Naive B cell (primary cell): ENCODE data around the gene EVI5L. TPM values are rescaled to one million over a fixed set of nuclear protein-coding genes. Genes with fewer than 3 reads are reported as not detected.

Source experiments
- ATAC-seq, 2 donors: fragments of 150-1000 bp; cut with Tn5 transposase; 2 replicates each; pipeline ENCODE4 v1.10.0; 2021; ENCODE audit warnings: low read depth in 2 of 2, mild to moderate bottlenecking in 2 of 2, moderate library complexity in 2 of 2
- DNase-seq: peaks from one replicate; pipeline ENCODE4 v3.0.0; 2022
- H3K27ac Mint-ChIP-seq, 6 donors: one replicate each; pipeline ENCODE4 v1.8.0; 2020 to 2022; ENCODE audit warnings: mild to moderate bottlenecking in 6 of 6, mixed read lengths in 6 of 6, moderate library complexity in 5 of 6, inconsistent platforms in 2 of 6
- H3K27me3 Mint-ChIP-seq, 3 donors: one replicate each; pipeline ENCODE4 v1.8.0; 2021 to 2022; ENCODE audit warnings: mixed read lengths in 3 of 3, mild to moderate bottlenecking in 1 of 3
- H3K36me3 Mint-ChIP-seq, 2 donors: one replicate each; pipeline ENCODE4 v1.8.0; 2020 to 2022; ENCODE audit warnings: mixed read lengths in 2 of 2, inconsistent platforms in 1 of 2, mild to moderate bottlenecking in 1 of 2
- H3K4me1 Mint-ChIP-seq, 3 donors: one replicate each; pipeline ENCODE4 v1.8.0; 2020 to 2022; ENCODE audit warnings: mixed read lengths in 3 of 3, inconsistent platforms in 1 of 3, mild to moderate bottlenecking in 1 of 3, moderate library complexity in 1 of 3
- H3K4me3 Mint-ChIP-seq, 8 donors: one replicate each; pipeline ENCODE4 v1.8.0; 2020 to 2022; ENCODE audit warnings: mild to moderate bottlenecking in 8 of 8, mixed read lengths in 8 of 8, moderate library complexity in 8 of 8, inconsistent platforms in 2 of 8
- H3K9me3 Mint-ChIP-seq, 7 donors: one replicate each; pipeline ENCODE4 v1.8.0; 2020 to 2022; ENCODE audit warnings: mixed read lengths in 7 of 7, mild to moderate bottlenecking in 5 of 7, inconsistent platforms in 2 of 7, moderate library complexity in 1 of 7
- polyA plus RNA-seq, 6 donors: library from polyadenylated mRNA; unstranded; fragments of 300-500 nt; fragmentation: Illumina TruSeq; gene quantifications; one replicate each; pipeline ENCODE4 v1.2.3, GENCODE V29; 2021; ENCODE audit warnings: low read depth in 6 of 6

Gene EVI5L
- polyA plus RNA-seq, 6 donors from 2014 or later: 0.63 to 4.0 (median 1.6) TPM

GRCh38 chr19:7822910-7823515 lies 7.0 kb upstream of the EVI5L start:
- DNase-seq (no peak), ATAC-seq (no peak)
- peaks cover 0 to 5% (median 0%) of the 10 kb centered on the region in 7 donors for H3K9me3 Mint-ChIP-seq
- no peak overlapping the region for H3K27ac Mint-ChIP-seq
- no peaks in the 10 kb centered on the region for H3K36me3 Mint-ChIP-seq
- peaks cover 23 to 47% (median 43%) of the 10 kb centered on the region in 3 donors for H3K27me3 Mint-ChIP-seq
- no peak overlapping the region for H3K4me3 Mint-ChIP-seq
- H3K4me1 Mint-ChIP-seq: no peaks in the 10 kb centered on the region

DNA sequence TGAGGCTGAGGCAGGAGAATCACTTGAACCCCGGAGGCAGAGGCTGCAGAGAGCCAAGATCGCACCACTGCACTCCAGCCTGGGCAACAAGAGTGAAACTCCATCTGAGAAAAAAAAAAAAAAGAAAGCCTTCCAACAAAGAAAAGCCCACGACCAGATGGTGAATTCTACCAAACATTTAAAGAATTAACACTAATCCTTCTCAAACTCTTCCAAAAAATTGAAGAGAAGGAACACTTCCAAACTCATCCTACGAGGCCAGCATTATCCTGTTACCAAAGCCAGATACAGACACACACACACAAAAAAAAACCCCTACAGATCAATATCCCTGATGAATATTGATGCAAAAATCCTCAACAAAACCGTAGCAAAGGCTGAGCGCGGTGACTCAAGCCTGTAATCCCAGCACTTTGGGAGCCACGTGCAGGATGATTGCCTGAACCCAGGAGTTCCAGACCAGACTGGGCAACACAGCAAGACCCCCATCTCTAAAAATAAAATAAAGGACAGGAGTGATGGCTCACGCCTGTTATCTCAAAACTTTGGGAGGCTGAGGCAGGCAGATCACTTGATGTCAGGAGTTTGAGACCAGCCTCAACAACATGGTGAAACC lies 6.2 kb upstream of the EVI5L start:
- H3K4me1 Mint-ChIP-seq: peaks cover 0 to under 1% (median 0%) of the 10 kb centered on the region in 3 donors
- no peak overlapping the region for H3K27ac Mint-ChIP-seq
- H3K9me3 Mint-ChIP-seq: peaks cover 0 to 4% (median 0%) of the 10 kb centered on the region in 7 donors
- H3K36me3 Mint-ChIP-seq: no peaks in the 10 kb centered on the region
- no peak for DNase-seq
- H3K27me3 Mint-ChIP-seq: peaks cover 22 to 41% (median 39%) of the 10 kb centered on the region in 3 donors
- ATAC-seq: no peak
- H3K4me3 Mint-ChIP-seq: no peak overlapping the region

- no peaks in the 10 kb centered on the region for H3K9me3 Mint-ChIP-seq
- ATAC-seq (no peak), DNase-seq (no peak)
- H3K27me3 Mint-ChIP-seq: no peaks in the 10 kb centered on the region
- peaks cover 19 to 28% (median 25%) of the 10 kb centered on the region in 3 donors for H3K4me1 Mint-ChIP-seq
- H3K4me3 Mint-ChIP-seq: peak overlapping the region; percentile 63 to 93 (median 86)
- H3K36me3 Mint-ChIP-seq: no peaks in the 10 kb centered on the region
- peak overlapping the region; percentile 3 to 96 (median 93) for H3K27ac Mint-ChIP-seq
These were observed 875 bp upstream of the EVI5L start for GRCh38 chr19:7829166-7829520.

GRCh38 chr19:7830272-7830771 lies 304 bp downstream of the EVI5L start:
- Mint-ChIP-seq H3K36me3 (no peaks in the 10 kb centered on the region), H3K4me3 (peak overlapping the region in 7 of 8 donors; percentile 80 to 95 (median 84)), H3K27me3 (no peaks in the 10 kb centered on the region)

GRCh38 chr19:7830823-7831222 lies 805 bp downstream of the EVI5L start:
- ATAC-seq (no peak), DNase-seq (no peak)
- no peaks in the 10 kb centered on the region for H3K9me3 Mint-ChIP-seq
- peak overlapping the region; percentile 76 to 95 (median 84) for H3K4me3 Mint-ChIP-seq
- no peaks in the 10 kb centered on the region for H3K36me3 Mint-ChIP-seq
- peaks cover 19 to 28% (median 25%) of the 10 kb centered on the region in 3 donors for H3K4me1 Mint-ChIP-seq
- H3K27me3 Mint-ChIP-seq: no peaks in the 10 kb centered on the region
- peak overlapping the region in 5 of 6 donors; percentile 41 to 94 (median 84) for H3K27ac Mint-ChIP-seq

More at GRCh38 chr19:7830272-7830771, 304 bp downstream of the EVI5L start:
- H3K4me1 Mint-ChIP-seq: peaks cover 19 to 28% (median 25%) of the 10 kb centered on the region in 3 donors
- no peaks in the 10 kb centered on the region for H3K9me3 Mint-ChIP-seq
- H3K27ac Mint-ChIP-seq: peak overlapping the region in 1 of 6 donors; percentile 21
- no peak for DNase-seq
- ATAC-seq: no peak

DNA sequence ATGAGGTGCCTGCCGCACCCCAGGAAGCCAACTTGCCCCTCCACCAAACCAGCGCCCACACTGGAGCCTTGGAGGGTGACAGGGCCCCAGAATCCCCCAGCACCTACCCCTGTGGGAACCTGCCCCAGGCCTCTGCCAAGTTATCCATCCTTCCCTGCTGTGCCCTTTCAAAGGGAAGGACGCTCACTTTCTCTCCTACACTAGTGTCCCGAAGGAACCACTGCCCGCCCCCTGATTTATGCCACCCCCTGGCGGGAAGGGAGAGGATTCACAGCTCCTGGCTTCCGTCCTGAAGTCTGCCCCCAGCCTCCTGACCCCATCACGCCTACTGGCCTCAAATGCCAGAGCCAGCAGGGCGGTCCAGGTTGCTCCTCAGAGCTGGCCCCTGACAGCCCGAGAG lies 1.4 kb downstream of the EVI5L start:
- no peak for ATAC-seq
- peaks cover 19 to 28% (median 25%) of the 10 kb centered on the region in 3 donors for H3K4me1 Mint-ChIP-seq
- peak overlapping the region; percentile 76 to 95 (median 84) for H3K4me3 Mint-ChIP-seq
- no peak for DNase-seq
- H3K27ac Mint-ChIP-seq: peak overlapping the region in 2 of 6 donors; percentile 62 to 86
- H3K27me3 Mint-ChIP-seq: no peaks in the 10 kb centered on the region
- H3K9me3 Mint-ChIP-seq: no peaks in the 10 kb centered on the region
- no peaks in the 10 kb centered on the region for H3K36me3 Mint-ChIP-seq

DNA sequence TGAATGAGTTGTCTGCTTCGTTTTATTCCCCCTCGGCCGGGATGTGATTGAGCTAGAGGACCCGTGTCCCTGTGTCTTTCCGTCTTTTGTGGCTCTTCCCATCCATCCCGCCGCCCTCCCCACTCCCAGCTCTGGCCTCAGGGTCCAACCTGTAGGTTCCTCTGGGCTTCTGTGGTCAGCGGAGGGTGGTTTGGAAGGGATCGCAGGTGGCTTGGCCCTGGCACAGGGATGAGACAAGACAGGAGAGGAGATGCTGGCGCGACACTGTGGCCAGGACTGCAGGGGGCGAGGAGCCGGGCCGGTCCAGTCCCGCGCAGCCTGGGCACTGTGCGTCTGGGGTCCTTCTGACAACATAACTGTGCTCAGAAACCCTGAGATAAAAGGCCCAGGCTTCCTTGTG lies 2.0 kb downstream of the EVI5L start:
- no peak overlapping the region for H3K27ac Mint-ChIP-seq
- no peaks in the 10 kb centered on the region for H3K9me3 Mint-ChIP-seq
- peak overlapping the region in 7 of 8 donors; percentile 21 to 95 (median 83) for H3K4me3 Mint-ChIP-seq
- DNase-seq: no peak
- no peak for ATAC-seq
- no peaks in the 10 kb centered on the region for H3K27me3 Mint-ChIP-seq
- no peaks in the 10 kb centered on the region for H3K36me3 Mint-ChIP-seq
- peaks cover 19 to 28% (median 25%) of the 10 kb centered on the region in 3 donors for H3K4me1 Mint-ChIP-seq

- Mint-ChIP-seq H3K4me1 (peaks cover 19 to 28% (median 25%) of the 10 kb centered on the region in 3 donors), H3K9me3 (no peaks in the 10 kb centered on the region), H3K4me3 (peak overlapping the region in 4 of 8 donors; percentile 22 to 54 (median 49)), H3K27ac (no peak overlapping the region), H3K27me3 (no peaks in the 10 kb centered on the region), H3K36me3 (no peaks in the 10 kb centered on the region)
- DNase-seq (no peak), ATAC-seq (no peak)
These were observed 2.8 kb downstream of the EVI5L start for GRCh38 chr19:7832781-7833180.

DNA sequence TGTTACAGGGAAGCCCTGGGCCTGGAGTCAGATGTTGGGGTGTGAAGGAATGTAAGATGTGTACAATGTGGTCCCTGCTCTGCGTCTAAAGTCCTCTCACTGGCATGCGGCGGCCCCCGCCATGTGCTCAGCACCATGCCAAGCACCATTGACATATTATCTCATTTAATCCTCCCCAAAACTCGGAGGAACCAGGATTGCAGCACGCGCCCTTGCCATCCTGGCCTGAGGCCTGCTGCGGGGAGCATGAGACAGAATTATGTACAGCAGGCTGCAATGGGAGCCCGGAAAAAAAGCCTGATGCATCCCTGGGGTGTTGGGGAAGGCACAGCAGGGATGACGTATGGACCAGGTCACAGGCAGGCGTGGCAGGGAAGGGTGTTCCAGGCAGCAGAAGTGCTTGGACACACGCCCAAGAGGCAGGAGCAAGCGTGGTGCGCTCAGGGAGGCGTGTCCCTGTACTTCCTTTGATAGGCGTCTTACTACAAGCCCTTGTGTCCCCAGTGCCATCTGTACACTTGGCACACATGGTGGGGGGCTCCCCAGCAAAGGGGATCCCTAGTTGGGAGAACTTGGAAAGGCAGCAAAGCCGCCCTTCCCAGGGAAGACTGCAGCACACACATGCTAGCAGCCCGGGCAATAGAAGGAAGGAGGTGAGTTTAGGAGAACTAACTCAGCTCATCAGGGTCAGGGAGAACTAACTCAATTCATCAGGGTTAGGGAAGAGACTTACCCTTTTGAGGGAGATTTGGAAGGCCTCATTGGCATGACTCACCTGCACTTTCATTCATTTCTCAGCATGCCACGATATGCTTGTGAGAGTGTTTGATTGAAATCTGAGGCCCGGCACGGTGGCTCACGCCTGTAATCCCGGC lies 3.4 kb downstream of the EVI5L start:
- H3K36me3 Mint-ChIP-seq: no peaks in the 10 kb centered on the region
- peak overlapping the region in 4 of 8 donors; percentile 15 to 57 (median 50) for H3K4me3 Mint-ChIP-seq
- DNase-seq: no peak
- no peak for ATAC-seq
- H3K27me3 Mint-ChIP-seq: no peaks in the 10 kb centered on the region
- peak overlapping the region in 2 of 6 donors; percentile 54 to 68 for H3K27ac Mint-ChIP-seq
- H3K4me1 Mint-ChIP-seq: peaks cover 19 to 28% (median 25%) of the 10 kb centered on the region in 3 donors
- H3K9me3 Mint-ChIP-seq: no peaks in the 10 kb centered on the region

DNA sequence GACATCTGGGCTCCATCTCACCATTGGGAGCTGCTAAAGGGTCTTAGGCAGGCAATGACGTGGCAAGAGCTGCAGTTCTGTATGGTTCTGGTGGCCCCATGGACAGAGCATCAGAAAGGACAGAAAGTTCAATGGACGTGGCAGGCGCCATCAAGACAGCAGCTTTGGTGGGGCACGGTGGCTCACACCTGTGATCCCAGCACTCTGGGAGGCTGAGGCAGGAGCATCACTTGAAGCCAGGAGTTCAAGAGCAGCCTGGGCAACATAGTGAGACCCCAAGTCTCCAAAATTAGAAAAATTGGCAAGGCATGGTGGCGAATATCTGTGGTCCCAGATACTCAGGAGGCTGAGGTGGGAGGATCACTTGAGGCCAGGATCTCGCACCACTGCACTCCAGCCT lies 9.5 kb downstream of the EVI5L start:
- Mint-ChIP-seq H3K27me3 (no peaks in the 10 kb centered on the region), H3K9me3 (no peaks in the 10 kb centered on the region), H3K36me3 (no peaks in the 10 kb centered on the region), H3K4me1 (peaks cover 0 to 4% (median 0%) of the 10 kb centered on the region in 3 donors), H3K4me3 (no peak overlapping the region), H3K27ac (no peak overlapping the region)
- DNase-seq (no peak), ATAC-seq (no peak)

DNA sequence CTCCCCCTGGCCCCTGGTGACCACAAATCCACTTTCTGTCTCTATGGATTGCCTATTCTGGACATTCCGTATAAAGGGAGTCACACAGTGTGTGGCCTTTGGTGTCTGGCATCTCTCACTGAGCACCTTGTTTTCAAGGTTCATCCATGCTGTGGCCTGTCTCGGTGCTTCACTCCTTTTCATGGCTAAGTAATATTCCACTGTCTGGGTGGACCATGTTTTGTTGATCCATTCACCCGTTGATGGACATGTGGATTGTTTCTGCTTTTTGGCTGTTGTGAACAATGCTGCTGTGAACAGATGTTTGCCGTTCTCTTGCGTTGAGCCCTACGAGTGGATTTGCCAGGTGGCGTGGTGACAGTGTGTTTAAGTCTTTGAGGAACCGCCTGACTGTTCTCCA lies 10.6 kb downstream of the EVI5L start:
- H3K4me3 Mint-ChIP-seq: no peak overlapping the region
- no peak for DNase-seq
- no peak for ATAC-seq
- no peaks in the 10 kb centered on the region for H3K27me3 Mint-ChIP-seq
- peaks cover 0 to 4% (median 0%) of the 10 kb centered on the region in 3 donors for H3K4me1 Mint-ChIP-seq
- H3K36me3 Mint-ChIP-seq: no peaks in the 10 kb centered on the region
- peak overlapping the region in 1 of 6 donors; percentile 32 for H3K27ac Mint-ChIP-seq
- no peaks in the 10 kb centered on the region for H3K9me3 Mint-ChIP-seq

GRCh38 chr19:7841751-7842660 lies 12.0 kb downstream of the EVI5L start:
- Mint-ChIP-seq H3K27me3 (no peaks in the 10 kb centered on the region), H3K4me3 (no peak overlapping the region), H3K36me3 (no peaks in the 10 kb centered on the region), H3K27ac (no peak overlapping the region), H3K9me3 (no peaks in the 10 kb centered on the region), H3K4me1 (peaks cover 0 to 4% (median 0%) of the 10 kb centered on the region in 3 donors)
- no peak for DNase-seq
- no peak for ATAC-seq
